Right atrium auricular region (tissue), 2 donors: Measurements from ENCODE around the gene PDCD10. TPM values are rescaled to one million over a fixed set of nuclear protein-coding genes. Genes with fewer than 3 reads are reported as not detected.

Experiments used
- DNase-seq: peaks from one replicate; pipeline ENCODE4 v3.0.0-alpha.2; 2019; ENCODE audit warnings: low spot score
- H3K27ac ChIP-seq, 2 donors: fragments of 200-600 bp; sonication (generic); 1 replicate in 1 of 2; 2 replicates in 1 of 2; pipeline ENCODE4 v1.5.1; 2016 to 2019
- H3K27me3 ChIP-seq, 2 donors: fragments of 200-600 bp; sonication (generic); one replicate each; pipeline versions ENCODE4 v1.5.1 to v1.6.0; 2017 to 2019
- H3K36me3 ChIP-seq: fragments of 200-600 bp; sonication (generic); one replicate; pipeline ENCODE4 v1.5.1; 2016
- H3K4me1 ChIP-seq, 2 donors: fragments of 200-600 bp; sonication (generic); one replicate each; pipeline versions ENCODE4 v1.5.1 to v1.6.0; 2017 to 2019
- H3K4me3 ChIP-seq, 2 donors: fragments of 200-600 bp; sonication (generic); 1 replicate in 1 of 2; 2 replicates in 1 of 2; pipeline ENCODE4 v1.5.1; 2017 to 2019; ENCODE audit warnings: mild to moderate bottlenecking in 1 of 2, moderate library complexity in 1 of 2
- H3K9me3 ChIP-seq, 2 donors: fragments of 200-600 bp; sonication (generic); one replicate each; pipeline ENCODE4 v1.5.1; 2019
- CTCF ChIP-seq, 2 donors: fragments of 200-600 bp; sonication (generic); IDR thresholded peaks; one replicate each; pipeline ENCODE4 v1.5.1; 2019; ENCODE audit warnings: antibody characterized with exemption in 2 of 2
- total RNA-seq, 2 donors: library from RNA; depleted of rRNA; stranded (reverse); fragments of >200 nt; gene quantifications; one replicate each; pipeline ENCODE4 v1.1.0, GENCODE V29; 2016

The PDCD10 gene
- total RNA-seq, 2 donors from 2014 or later, result 31.8 to 40.5 TPM

DNA sequence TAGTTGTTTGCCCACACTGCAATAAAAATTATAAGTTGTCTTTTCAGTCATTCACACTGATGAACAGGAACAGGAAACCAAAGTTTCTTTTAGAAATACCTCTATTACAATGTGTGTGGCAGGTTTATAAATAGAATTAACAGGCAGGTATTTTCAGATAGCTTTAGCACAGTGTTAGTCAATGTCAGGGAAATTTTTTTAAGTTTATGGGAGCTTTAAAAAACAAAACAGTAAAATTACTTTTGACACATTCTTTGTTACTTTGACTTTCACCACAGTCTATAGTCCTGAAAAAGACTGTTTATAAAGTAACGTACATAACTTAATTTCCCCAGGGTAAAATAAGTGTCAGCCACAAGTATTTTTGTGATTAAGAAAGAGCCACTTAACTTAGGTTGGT, 38.9 kb upstream of the PDCD10 start:
- no peak overlapping the region for H3K4me3 ChIP-seq
- H3K4me1 ChIP-seq, result no peaks in the 10 kb centered on the region
- no peaks in the 10 kb centered on the region for H3K36me3 ChIP-seq
- no peak for DNase-seq
- H3K9me3 ChIP-seq, result peaks cover 0 to 13% of the 10 kb centered on the region in 2 donors
- no peaks in the 10 kb centered on the region for H3K27me3 ChIP-seq
- TF ChIP-seq CTCF (IDR thresholded peaks at IDR 0.05), result no peak
- H3K27ac ChIP-seq, result no peak overlapping the region

DNA sequence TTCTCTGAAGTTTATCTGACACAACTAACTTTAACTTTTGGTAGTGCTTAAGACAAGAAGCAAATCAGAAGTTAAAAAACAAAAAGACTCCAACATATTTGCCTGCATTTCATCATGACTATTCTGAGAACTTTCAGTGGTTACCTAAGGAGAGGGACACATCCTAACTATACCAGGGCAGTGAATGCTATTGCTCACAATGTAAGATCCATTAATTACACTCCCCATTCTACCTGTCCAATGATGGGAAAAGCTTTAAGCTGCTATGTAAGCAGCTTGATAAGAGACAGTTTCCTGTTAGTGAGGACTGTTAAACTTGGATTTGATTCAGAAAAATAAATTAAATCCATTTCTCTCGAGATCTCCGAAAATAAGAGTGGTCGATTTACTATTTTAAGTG, 38.3 kb upstream of the PDCD10 start:
- no peak for TF ChIP-seq CTCF (IDR thresholded peaks at IDR 0.05)
- Histone ChIP-seq H3K27me3 (no peaks in the 10 kb centered on the region), H3K36me3 (no peaks in the 10 kb centered on the region), H3K4me3 (no peak overlapping the region), H3K4me1 (no peaks in the 10 kb centered on the region), H3K27ac (no peak overlapping the region), H3K9me3 (peaks cover 0 to 7% of the 10 kb centered on the region in 2 donors)
- no peak for DNase-seq

- no peak overlapping the region for H3K27ac ChIP-seq
- H3K4me3 ChIP-seq, result no peak overlapping the region
- no peaks in the 10 kb centered on the region for H3K9me3 ChIP-seq
- no peak for DNase-seq
- H3K36me3 ChIP-seq, result no peaks in the 10 kb centered on the region
- H3K27me3 ChIP-seq, result no peaks in the 10 kb centered on the region
- TF ChIP-seq CTCF (IDR thresholded peaks at IDR 0.05), result no peak
- no peaks in the 10 kb centered on the region for H3K4me1 ChIP-seq
Measured at GRCh38 chr3:167762296-167762695, 27.6 kb upstream of the PDCD10 start.

GRCh38 chr3:167761302-167761701, 26.6 kb upstream of the PDCD10 start:
- no peak for TF ChIP-seq CTCF (IDR thresholded peaks at IDR 0.05)
- Histone ChIP-seq H3K27ac (no peak overlapping the region), H3K9me3 (no peaks in the 10 kb centered on the region), H3K4me3 (no peak overlapping the region), H3K36me3 (no peaks in the 10 kb centered on the region), H3K4me1 (no peaks in the 10 kb centered on the region), H3K27me3 (no peaks in the 10 kb centered on the region)
- DNase-seq, result no peak

- Histone ChIP-seq H3K4me3 (no peak overlapping the region), H3K4me1 (no peaks in the 10 kb centered on the region), H3K36me3 (no peaks in the 10 kb centered on the region), H3K9me3 (no peaks in the 10 kb centered on the region), H3K27me3 (no peaks in the 10 kb centered on the region), H3K27ac (no peak overlapping the region)
- no peak for DNase-seq
- no peak for TF ChIP-seq CTCF (IDR thresholded peaks at IDR 0.05)
Measured at GRCh38 chr3:167754049-167754448, 19.4 kb upstream of the PDCD10 start.

GRCh38 chr3:167750272-167750971, 15.7 kb upstream of the PDCD10 start:
- Histone ChIP-seq H3K36me3 (no peaks in the 10 kb centered on the region), H3K27me3 (no peaks in the 10 kb centered on the region), H3K4me1 (no peaks in the 10 kb centered on the region), H3K9me3 (no peaks in the 10 kb centered on the region), H3K27ac (no peak overlapping the region), H3K4me3 (no peak overlapping the region)
- no peak for DNase-seq
- TF ChIP-seq CTCF (IDR thresholded peaks at IDR 0.05), result no peak
